D721Med (cell line): ENCODE results near the gene CYP27A1.
"Not testable (repeated sequence)": the region's sequence is repeated elsewhere in the genome, so short reads cannot be mapped to it uniquely, and the experiment has no call there.

ENCODE experiments used
- DNase-seq: peaks from one replicate; pipeline ENCODE4 v3.0.0; 2011; ENCODE audit warnings: low spot score; ENCODE audit not compliant: insufficient read length
- FAIRE-seq: peaks from 2 replicates; lab custom pipeline; 2011; peaks lifted over from hg19 to GRCh38; lab: Jason Lieb, UNC
- CTCF ChIP-seq: IDR thresholded peaks from 2 replicates; pipeline ENCODE4 v1.5.1; 2012; ENCODE audit warnings: mild to moderate bottlenecking, control low read depth; ENCODE audit not compliant: insufficient read depth; ENCODE audit errors: missing control alignments

The CYP27A1 gene

GRCh38 chr2:218839430-218839829 lies 57.5 kb downstream of the CYP27A1 start:
- no peak for DNase-seq
- no peak for TF ChIP-seq CTCF
- FAIRE-seq, result no peak

- DNase-seq, result no peak
- no peak for FAIRE-seq
- no peak for TF ChIP-seq CTCF
These were observed 57.9 kb downstream of the CYP27A1 start for GRCh38 chr2:218839888-218840287.

- not testable (repeated sequence) for DNase-seq, FAIRE-seq
These were observed 62.4 kb downstream of the CYP27A1 start for GRCh38 chr2:218844334-218844733.

- not testable (repeated sequence) for DNase-seq, FAIRE-seq
These were observed 65.0 kb downstream of the CYP27A1 start for GRCh38 chr2:218846963-218847362.

GRCh38 chr2:218849721-218850120 lies 67.8 kb downstream of the CYP27A1 start:
- FAIRE-seq (no peak), DNase-seq (no peak)
- TF ChIP-seq CTCF, result no peak

GRCh38 chr2:218850796-218851195 lies 68.8 kb downstream of the CYP27A1 start:
- no peak for TF ChIP-seq CTCF
- no peak for DNase-seq
- FAIRE-seq, result no peak

- DNase-seq (no peak), FAIRE-seq (no peak)
- no peak for TF ChIP-seq CTCF
These were observed 69.3 kb downstream of the CYP27A1 start for GRCh38 chr2:218851286-218851685.

- FAIRE-seq (no peak), DNase-seq (peak; percentile 56)
- TF ChIP-seq CTCF, result peak; percentile 91
These were observed 71.1 kb downstream of the CYP27A1 start for GRCh38 chr2:218852911-218853667.
